HG02973 (cell line): ENCODE data around the gene MCAM.

Source experiments
- ATAC-seq: cut with Tn5 transposase; IDR thresholded peaks from one replicate; pipeline ENCODE4 v1.9.1; 2021; ENCODE audit warnings: moderate library complexity; ENCODE audit not compliant: unreplicated experiment

MCAM gene

DNA sequence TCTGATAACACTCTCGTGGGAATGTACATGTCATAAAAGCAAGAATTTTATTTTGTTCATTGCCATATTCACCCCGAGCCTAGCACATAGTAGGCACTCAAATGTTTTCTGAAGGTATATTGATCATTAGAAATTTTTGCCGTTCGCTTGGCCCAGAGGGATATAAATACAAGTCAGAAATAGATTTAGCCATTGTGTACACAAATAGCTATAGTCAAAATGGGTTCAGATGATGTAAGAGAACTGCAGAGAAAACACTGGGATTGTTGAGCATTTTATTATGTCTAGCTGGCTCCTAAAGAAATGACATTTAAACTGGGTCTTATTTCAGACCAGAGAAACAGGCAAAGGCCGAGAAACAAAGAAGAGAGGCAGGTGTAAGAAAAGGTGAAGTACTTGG, 49.3 kb downstream of the MCAM start:
- ATAC-seq, result no peak

DNA sequence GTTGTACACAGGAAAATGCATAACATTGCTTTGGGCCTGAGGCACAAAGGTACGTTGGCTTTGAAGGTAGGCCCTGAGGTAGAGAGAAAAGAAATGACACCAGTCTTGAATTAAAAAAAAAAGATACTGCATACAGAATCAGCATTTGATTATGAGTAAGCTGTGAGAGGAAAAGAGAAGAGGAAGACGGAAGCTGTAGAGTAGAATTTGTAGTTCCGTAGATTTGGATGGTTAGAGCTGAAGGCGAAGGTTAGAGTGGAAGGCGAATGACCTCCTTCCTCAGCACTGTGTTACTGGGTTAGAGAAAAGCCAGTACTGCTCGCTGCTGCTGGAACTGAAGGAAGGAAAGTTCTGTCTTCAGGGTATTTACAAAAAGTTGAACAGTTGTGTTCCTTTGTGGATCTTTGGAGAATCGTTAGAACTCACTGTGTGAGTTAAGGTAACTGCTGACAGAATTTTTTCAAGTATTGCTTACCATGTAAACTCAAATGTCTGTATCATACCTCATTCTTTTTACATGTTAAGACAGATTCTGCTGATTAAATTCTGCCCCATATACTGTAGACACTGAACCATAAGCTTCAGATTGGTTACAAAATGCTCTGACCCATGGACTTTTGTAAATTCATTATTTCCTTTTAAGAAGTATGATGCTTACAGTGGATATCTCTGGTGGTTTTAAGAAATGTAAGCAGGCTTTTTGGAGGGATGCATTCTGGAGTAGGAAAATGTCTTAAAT, 50.2 kb downstream of the MCAM start:
- ATAC-seq, result no peak

DNA sequence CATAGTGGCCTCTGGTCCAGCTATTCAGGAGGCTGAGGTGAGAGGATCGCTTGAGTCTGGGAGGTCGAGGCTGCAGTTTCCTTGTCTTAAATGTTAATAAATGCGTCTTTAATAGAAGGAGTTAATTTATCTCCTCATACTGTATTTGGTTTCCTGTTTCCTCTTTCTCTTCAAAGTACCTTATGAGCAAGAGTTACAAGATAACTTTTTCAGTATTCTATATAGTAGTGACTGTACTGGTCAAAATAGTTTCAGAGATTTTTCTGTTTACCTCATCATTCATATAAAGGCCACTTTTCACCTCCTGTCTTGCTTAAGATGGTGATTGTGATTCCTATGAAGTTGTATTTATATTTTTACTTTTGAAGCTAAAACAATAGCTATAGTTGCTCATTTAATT, 50.9 kb downstream of the MCAM start:
- ATAC-seq, result no peak

DNA sequence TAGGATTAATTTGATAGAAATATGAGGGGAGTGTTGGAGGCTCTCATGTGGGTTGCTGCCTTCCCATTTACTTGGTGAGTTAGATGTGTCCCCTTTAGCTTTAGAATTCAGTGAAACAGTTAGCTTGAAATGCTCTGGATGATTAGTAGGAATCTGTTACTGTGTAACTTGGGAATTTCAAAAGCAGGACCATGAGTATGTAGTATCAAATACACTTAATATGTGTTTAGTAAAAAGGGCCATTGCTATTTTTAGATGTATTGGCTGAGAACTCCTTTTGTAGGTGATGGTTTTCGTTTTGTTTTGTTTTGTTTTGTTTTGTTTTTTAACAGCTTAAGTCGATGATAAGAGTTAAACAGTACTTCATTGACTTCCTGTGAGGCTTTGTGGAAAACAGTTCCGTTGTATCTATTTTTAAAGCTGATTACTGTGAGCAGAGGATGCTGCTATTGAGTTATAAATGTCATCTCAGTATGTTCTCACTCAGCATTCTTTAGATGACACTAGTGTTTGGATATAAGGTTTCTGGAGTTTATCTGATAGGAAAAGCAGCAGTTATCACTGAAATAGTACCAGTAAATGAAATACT, 53.5 kb downstream of the MCAM start:
- no peak for ATAC-seq

DNA sequence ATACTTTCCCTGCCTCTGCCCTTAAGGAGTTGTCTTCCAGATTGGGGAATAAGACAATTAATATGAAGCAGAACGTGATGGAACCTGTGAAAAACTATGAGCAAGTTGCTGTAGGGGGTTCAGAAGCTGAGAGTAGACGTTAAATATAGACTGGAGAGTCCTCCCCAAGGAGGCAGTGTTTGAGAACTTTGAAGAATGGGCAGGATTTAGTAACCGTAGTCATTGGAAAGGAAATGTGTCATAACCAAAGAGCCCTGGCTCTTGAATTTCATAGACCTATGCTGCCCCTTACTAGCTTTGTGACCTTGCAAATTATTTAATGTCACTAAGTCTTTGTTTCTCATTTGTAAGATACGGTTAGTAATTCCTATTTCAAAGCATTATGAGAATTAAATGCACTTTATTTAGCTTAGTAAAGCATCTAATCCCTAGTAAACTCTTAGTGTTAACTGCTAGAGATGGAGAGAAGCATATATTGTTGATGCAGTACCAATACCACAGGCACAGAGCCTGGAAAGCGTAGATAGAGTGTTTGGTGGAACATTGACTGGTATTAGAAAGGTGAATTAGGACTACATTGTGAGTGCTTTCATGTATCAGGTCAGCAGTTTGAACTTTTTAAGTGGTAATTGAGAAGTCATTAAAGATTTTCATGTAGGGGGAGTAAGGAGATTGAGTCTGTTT, 54.1 kb downstream of the MCAM start:
- ATAC-seq, result no peak

DNA sequence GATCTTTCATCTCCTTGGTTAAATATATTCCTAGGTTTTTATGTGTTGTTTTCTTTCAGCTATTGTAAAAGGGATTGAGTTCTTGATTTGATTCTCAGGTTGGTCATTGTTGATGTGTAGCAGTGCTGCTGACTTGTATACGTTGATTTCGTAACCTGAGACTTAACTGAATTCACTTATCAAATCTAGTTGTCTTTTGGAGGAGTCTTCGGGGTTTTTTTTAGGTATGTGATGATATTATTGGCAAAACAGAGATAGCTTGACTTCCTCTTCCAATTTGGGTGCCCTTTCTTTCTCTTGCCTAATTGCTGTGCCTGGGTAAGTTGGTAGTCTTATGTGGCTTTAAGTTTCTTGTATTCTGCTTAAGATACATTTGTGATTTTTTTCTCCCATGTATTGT, 57.9 kb downstream of the MCAM start:
- no peak for ATAC-seq
